SU-DHL-6 (cell line): ENCODE results near the gene ELF2.

Experiments used
- CTCF ChIP-seq: fragments of 200-600 bp; sonication (generic); IDR thresholded peaks from one replicate; pipeline ENCODE4 v1.5.1; 2017; ENCODE audit warnings: antibody characterized with exemption, mild to moderate bottlenecking, low read length, moderate library complexity; ENCODE audit not compliant: insufficient read depth, poor library complexity, severe bottlenecking
- EZH2phosphoT487 ChIP-seq: fragments of 200-600 bp; sonication (generic), shearing (Covaris generic); conservative IDR thresholded peaks from 2 replicates; pipeline ENCODE4 v1.6.1; 2018; ENCODE audit warnings: mild to moderate bottlenecking, antibody characterized with exemption, low read length, moderate library complexity, mixed read lengths

- no peak for TF ChIP-seq CTCF
- no peak for TF ChIP-seq EZH2phosphoT487
Observed at GRCh38 chr4:139015948-139016471, 161.0 kb downstream of the ELF2 start.
